Muscle of back (tissue), 11 donors: ENCODE data around the gene GNLY. TPM values are rescaled to one million over a fixed set of nuclear protein-coding genes. Genes with fewer than 3 reads are reported as not detected.
A peak's percentile ranks its signal among the peaks of the same experiment; 100 is the strongest.

Experiments used
- DNase-seq, 3 donors: peaks; one replicate each; pipeline versions ENCODE4 v3.0.0 to v3.0.0-alpha.2; 2013
- polyA plus RNA-seq, 10 donors: library from polyadenylated mRNA; unstranded; fragments of 120-200 nt; gene quantifications; one replicate each; pipeline ENCODE4 v1.2.1, GENCODE V29; 2013; ENCODE audit not compliant: insufficient read length in 10 of 10

GNLY gene
- polyA plus RNA-seq, 10 donors: 0.50 to 3.6 (median 1.0) TPM

DNA sequence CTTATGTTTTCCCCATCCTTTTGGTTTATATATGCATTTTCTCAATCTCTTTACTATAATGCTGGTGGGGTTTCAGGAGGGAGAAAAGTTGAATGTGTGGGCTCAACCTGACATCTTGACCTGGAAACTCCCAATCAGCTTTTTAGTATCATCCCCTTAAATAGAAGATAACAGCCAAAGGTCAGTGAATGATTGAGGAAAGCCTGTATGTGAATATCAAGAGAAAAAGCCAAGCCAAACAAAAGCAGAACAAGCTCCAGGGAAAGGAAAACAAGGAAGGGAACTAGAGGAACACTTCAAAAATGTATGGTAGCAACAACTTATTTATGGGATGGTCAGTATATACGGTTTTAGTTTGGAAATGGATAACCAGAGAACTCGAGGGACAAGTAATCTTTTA lies 31.3 kb downstream of the GNLY start:
- DNase-seq: no peak

DNA sequence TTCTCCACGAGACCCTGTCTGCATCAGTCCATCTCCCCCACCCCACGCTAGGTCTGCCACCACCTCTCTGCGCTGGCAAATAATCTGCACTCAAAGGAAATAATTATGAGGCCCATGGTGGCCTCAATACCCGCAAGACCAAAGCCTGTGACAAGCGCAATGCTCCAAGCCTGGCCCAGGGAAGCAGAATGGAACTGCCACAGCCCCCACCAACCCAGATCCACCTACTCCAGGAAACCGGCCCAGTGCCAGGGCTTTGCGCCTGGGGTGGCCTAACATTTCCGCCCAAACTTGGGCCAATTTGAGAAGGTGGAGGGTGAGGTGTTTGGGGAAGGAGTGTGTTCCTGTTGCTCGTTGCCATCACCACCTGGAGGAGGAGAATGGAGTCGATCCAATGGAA lies 33.6 kb downstream of the GNLY start:
- no peak for DNase-seq

DNA sequence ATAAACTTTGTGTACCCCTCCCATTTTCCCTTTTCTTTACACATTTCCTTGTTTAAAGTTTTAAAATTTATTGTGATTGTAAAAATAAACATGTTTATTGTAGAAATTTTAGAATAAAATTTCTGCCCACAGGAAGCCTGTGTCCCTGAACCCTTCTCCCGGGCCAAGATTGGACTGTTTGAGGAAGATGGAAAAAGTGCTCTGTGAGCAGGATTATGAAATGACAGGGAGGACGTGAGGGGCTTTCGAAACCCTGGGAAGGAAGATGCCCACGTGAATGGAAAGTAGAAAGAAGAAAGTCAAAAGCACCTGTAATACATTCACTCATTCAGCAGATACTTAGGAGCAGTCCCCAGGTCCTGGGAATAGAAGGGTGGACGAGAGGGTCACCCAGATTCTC lies 34.2 kb downstream of the GNLY start:
- DNase-seq: no peak

DNA sequence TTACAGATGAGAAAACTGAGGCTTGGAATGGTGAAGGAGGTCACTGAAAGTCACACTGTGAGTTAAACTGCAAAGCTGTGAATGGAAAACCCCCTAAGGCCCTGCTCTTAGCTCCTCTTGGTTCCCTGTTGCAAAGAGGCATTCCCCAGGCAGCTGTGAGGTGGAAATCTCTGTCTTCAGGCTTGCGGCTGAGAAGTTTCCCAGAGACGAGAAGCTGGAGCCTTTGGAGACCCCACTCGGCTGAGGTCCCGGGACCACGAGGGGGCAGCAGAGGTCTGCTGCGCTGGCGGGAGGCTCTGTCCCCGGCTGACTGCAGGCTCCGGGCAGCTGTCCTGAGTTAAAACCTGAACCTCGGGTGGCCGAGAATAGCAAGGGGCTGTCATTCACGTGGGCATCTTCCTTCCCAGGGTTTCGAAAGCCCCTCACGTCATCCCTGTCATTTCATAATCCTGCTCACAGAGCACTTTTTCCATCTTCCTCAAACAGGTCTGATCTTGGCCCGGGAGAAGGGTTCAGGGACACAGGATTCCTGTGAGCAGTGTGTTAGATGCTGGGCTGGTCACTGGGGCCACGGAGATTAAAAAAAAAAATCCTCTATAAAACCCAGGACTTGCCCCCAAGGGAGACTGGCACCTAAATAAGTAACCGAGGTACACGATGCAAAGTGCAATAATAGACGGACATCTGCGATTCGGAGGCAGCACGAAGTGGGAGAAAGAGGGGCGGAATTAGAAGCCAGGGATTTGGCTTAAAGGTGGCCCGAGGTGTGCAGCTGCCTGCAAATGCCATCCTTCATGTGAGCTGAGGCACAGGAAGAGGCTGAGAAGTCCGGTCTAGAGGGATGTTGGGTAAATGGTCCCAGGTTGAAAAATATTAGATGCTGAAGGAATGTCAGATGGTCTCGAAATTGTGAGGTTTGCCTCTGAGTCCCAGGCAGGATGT lies 35.0 kb downstream of the GNLY start:
- DNase-seq: peak; percentile 81 to 94 (median 91)

DNA sequence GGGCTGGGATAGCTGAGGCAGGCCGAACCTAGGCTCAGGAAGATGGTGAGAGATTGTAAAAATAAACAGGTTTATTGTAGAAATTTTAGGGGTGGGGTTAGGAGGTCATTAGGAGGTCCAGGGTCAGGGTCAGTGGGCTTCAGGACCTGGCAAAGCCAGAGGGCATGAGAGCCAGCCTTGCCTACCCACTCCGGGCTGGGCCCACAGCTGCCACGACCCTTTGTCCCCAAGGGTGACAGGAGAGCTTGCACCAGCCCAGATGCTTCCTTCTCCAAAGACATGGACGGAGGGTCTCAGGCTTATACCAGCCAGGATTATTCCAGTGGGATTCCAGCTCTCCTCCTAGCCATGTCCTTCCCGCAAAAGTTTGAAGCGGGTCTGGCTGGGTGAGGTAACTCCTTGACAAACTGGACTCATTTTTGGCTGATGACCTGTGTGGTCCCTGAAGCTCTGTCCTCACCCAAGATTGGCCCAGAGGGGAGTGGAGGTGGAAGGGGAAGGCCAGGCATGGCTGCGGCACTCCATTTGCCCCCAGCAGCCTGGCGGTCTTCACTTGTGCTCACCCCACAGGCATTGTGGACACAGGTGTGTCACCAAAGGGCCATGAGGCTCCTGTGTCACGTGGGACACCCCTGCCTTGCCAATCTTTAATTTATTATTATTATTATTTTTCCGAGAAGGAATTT lies 35.8 kb downstream of the GNLY start:
- DNase-seq: no peak

DNA sequence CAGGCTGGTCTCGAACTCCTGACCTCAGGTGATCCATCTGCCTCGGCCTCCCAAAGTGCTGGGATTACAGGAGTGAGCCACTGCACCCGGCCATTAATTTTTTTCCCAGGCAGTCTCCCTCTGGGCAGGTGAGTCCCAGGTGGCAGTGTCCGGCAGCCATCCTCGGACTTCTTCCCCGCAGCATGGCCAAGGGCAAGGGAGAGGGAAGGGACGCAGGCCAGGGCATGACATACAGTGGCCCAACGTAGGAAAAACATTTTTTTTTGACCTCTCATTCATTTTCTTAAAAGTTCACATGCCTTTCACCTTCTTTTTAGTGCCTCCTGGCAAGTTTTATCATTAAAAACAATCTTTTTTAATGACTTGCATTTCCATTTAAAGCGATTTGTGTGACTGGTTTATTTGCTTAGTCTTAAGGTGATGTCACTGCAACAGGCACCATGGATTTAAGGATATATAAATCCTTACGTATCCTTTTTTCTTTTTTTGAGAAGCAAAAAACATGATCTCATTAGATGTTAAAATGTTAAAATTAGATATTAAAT lies 36.6 kb downstream of the GNLY start:
- DNase-seq: no peak

DNA sequence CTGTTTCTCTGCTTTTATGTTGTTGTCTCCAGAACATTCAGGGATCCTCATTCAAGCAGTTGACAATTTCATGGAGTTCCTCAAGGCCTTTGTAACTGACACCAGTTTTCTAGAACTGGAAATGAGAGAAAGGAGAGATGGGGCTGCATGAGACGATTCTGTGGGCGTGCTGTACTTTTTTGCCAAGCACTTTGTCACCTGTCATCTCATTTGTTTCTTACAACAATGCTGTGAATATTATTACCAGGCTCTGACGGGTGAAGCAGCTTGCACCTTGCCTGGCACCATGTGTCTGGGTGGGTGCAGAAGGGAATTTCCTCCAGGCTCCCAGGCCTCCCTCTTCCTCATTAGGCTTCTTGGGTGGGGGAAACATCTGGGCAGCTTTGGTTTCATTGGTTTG lies 37.4 kb downstream of the GNLY start:
- DNase-seq: no peak

DNA sequence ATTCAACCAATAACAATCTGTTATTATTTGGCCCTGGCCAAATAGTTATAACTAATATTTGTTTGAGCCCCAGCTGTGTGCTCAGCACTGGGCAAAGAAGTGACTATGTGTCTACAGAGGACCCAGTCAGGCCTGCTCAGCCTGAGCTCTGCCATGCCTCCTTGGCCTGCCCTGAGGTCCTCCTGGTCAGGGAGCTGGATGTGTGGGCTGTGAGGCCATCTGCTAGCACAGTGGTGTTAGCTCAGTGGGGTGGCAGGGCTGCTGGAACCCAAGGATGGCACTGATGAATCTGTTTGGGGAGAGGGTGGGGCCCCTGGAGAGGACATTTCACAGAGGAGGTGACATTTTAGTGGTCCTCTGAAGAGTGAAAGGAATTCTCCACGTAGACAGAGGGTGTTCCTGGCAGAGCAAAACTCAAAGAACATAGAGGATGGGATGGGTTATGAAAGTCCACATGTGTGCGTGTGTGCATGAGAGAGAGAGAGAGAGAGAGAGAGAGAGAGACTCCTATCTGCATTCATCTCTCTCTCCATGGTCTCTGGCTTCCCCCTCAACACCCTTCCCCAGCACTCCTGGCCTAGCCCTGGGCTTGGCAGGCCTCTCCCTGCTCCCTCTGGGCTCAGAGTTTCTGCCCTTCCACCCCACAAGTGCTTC lies 38.4 kb downstream of the GNLY start:
- no peak for DNase-seq

DNA sequence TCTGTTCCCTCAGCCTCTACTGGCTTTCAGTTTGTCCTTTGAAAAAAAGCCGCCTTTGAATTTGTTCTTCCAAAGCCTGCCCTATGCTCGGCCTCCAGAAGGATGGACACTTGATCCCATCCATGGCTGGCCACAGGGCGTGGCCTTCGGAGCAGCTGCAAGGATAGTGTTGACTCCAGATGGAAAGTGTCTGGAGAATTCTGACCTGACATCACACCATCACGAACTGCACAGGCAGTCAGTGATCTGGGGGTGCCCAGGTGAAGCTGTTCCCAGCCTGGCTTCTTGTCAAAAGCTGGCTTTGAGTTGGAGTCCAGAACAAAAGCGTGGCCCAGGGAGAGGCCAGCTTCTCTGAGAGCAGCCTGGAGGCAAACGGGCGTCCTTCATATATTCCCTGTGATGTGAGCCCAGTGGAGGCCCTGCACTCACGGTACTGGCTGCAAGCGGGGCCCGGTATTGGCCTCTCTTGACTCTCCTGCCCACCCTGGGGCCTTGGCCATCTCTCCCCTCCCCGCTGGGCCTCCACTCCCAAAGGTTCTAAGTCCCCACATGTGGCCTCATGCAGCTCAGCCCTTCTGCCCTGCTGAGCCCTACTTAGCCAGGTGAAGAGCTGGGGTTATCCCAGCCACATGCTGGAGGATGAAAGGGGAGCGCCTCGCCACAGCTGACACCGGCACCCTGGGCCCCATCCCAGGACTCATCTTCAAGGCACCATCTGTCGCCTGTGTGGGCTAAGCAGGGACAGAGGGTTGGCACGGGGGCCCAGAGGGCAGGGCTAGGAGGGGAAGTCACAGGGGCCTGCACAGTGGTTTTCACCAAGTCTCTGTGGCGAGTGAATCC lies 39.2 kb downstream of the GNLY start:
- DNase-seq: peak; percentile 66 to 78 (median 71)

DNA sequence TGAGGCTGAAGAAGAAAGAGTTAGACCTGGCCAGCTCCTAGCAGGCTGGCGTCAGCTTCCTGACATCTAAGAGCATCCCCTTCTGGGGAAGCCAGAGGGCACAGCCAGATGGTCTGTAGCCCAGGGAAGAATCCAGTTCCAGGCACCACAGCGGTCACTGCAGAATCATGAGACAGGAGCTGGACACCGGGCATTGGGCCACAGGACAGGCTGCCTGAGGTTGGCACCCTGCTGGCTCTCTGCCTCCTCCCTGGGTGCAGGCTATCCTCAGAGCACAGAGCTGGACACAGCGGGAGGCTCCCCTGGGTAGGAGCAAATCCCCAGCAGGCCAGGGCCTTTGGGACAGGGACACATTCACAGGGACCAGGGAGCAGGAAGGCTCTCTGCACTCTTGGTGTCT lies 39.9 kb downstream of the GNLY start:
- no peak for DNase-seq

DNA sequence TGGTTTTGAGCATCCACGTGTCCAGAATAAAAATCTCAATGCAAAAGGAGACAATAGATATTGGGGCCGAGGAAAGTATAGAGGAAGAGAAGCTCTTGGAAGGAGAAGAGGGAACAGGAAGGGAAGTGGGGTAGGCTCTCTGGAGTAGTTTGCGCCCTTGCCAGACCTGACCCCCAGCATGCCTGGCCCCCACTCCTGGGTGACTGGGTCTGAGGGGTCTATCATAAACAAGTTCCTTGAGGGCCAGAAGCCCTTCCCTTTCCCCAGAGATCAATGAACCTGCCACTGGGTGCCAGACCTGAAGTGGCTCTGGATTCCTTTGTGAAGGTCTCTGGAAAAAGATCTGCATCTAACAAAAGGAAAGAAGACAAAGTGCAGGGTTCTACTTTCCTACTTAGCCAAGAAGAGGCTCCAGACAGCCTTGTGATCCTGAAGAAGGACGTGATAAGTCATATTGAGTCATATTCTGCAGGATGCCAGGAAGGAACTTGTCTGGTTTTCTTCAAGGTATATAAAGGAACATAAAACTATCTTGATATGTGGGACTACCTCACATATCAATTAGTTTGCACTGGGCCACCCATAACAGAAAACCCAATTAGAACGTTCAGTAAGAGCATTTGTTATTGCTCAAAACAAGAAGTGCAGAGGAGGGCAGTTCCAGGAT lies 40.9 kb downstream of the GNLY start:
- DNase-seq: no peak

DNA sequence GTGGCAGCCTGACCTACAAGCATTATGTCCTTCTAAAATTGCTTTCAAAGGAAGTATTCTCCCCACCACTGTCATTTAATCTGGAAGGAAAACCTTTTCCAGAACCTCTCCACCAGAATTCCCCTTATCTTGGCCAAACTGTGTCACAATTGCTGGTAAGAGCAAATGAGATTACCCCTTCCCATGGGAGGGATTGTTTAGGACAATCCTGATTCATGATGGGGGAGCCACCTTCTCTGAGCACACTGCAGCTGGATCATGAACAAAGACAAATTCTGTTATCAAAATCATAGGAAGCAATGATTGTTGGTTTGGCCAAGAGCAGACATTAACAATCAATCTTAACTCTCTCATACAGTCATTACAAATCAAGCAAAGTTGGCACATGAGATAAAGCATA lies 41.5 kb downstream of the GNLY start:
- no peak for DNase-seq

DNA sequence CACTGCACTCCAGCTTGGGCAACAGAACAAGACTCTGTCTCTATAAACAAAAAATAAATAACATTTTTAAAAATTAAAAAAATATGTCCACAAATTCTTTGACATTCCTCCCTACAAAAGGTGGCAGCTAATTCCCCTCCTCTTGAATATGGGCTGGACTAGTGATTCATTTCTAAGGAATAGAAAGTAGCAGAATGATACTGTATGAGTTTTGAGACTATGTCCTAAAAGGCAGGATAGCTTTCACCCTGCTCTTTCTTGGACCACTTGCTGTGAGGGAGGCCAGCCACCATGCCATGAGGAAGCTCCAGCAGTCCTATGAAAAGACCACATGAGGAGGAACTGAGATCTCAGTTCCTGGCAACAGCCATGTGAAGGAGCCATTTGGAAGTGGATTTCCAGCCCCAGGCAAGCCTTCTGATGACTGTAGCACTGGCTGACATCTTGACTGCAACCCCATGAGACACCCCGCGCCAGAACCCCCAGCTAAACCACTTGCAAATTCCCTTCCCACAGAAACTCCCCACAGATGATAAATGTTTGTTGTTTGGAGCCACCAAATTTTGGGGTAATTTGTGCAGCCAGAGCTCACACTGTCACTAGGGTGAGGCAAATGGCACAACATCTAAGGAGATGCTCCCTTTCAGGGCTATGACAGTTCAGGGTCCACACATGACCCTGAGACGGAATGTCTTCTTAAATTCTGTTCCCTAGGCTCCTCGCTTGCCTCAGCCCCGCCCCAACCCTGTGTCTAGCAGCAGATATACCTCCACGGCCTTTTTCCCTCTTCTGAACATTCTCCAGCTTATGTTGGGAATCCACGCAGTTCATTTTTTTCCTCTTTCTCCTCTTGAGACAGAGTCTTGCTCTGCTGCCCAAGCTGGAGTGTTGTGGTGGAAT lies 42.5 kb downstream of the GNLY start:
- no peak for DNase-seq

DNA sequence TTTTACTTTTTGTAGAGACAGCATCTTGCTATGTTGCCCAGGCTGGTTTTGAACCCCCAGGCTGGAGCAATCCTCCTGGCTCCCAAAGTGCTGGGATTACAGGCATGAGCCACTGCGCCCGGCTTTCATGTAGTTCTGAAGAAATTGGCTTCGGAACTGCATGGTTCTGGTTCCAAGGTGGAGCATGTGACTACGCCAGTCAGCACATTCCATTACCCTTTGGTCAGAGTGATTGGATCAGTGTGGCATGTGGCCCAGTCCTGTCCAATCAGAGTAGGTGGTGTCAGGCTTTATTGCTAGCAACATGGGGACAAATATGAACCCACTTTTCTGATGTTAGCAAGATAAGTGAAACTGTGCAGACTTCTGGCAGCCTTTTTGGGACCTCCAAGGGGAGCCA lies 43.3 kb downstream of the GNLY start:
- peak; percentile 75 to 82 (median 78) for DNase-seq

DNA sequence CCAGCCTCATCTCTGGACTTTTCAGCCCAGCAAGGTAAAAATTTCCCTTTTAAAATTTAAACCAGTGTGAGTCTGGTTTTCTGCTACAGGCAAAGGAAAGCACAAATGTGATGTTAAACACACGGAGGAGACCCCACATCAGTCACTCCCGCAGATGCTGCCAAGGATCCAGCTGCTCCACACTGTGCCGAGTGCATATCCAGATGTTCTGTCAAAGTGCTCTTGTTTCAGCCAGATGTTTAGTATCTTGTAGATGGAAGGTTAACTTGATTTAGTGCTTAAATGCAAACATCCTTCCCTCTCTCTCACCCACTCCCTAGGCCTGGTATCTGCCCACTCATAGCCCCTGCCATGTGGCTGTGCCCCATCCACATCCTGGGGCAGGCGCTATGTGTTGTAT lies 43.8 kb downstream of the GNLY start:
- DNase-seq: peak in 2 of 3 donors; percentile 84 to 91

DNA sequence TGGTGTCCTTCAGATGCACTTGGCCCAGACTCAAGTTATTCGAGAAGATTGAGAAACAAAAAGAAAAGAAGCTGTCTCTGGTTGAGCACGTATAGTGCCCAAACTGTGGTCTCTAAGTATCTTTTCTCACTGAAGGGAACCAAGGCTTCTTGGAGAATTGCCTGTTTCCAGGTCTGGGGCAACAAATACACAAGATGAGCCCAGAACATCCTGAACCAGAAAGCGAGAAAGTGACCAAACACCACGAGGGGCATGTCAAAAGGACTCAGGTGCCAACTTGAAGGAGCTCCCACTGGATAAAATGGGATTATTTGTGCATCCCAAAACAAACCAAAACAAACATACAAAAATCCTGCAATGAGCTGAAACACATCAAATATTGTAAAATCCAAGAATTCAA lies 46.0 kb downstream of the GNLY start:
- no peak for DNase-seq

DNA sequence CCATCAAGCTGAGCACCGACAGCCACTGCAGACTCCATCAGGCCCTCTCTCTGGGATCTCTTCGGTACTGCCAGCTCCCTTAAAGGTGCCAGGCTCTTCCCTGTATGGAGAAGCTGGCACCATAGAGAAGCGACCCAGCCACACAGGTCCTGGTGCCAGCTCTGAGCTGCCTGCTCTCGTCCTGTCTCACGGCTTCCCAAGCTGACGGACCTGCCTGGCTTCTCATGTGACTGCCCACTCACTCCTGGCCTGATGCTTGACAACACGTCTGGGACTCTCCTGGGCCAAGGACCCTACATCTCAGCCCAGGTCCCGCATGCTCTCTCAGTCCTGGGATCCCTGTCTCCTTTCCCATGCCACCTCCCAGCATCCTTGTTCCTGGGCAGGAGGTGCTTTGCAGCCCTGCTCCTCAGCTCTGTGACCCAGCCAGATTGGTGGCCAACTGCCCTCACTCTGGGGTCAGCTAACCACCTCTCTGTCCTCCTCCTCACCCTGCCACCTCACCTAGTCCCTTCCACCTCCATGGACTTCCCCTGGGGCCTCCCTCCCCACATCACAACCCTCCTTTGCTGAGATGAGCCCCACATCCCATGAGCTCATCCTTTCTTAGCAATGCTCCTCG lies 47.2 kb downstream of the GNLY start:
- no peak for DNase-seq

DNA sequence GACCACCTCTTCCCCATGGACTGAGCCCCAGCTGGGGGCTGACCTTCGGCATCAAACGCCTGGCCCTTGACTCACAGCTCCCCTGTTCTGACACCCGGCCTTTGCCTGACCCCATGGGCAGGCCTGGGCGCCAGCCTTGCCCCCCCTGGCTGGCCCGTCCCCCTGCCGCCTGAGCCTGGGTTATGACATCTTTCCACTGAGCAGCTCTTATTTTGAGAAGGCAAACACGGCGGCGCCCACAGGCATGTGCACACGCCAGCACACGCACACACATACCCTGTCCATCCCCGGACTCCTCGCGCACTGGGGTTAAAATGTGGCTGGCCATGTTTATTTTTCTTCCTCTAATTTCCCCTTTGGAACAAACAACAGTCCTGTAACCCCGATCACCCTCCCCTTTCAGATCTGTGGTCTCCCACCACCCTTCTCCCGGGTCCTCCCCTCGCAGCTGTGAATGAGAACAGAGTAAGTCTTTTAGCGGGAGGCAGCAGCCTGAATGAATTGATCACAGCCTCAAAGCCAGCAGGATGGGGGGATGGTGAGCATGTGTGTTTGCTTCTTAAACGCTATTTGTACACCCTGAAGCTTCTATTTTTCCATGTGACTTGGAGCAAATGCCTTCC lies 47.8 kb downstream of the GNLY start:
- DNase-seq: peak in 1 of 3 donors; percentile 88
